Measurements from ENCODE around the gene SCFD1.
"Not testable (repeated sequence)": the region's sequence is repeated elsewhere in the genome, so short reads cannot be mapped to it uniquely, and the experiment has no call there.

- not testable (repeated sequence) for TF ChIP-seq POLR2A (IDR thresholded peaks at IDR 0.05)
- TF ChIP-seq, protein P1, sequence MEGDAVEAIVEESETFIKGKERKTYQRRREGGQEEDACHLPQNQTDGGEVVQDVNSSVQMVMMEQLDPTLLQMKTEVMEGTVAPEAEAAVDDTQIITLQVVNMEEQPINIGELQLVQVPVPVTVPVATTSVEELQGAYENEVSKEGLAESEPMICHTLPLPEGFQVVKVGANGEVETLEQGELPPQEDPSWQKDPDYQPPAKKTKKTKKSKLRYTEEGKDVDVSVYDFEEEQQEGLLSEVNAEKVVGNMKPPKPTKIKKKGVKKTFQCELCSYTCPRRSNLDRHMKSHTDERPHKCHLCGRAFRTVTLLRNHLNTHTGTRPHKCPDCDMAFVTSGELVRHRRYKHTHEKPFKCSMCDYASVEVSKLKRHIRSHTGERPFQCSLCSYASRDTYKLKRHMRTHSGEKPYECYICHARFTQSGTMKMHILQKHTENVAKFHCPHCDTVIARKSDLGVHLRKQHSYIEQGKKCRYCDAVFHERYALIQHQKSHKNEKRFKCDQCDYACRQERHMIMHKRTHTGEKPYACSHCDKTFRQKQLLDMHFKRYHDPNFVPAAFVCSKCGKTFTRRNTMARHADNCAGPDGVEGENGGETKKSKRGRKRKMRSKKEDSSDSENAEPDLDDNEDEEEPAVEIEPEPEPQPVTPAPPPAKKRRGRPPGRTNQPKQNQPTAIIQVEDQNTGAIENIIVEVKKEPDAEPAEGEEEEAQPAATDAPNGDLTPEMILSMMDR (IDR thresholded peaks at IDR 0.05) = not testable (repeated sequence)
These were observed 17.4 kb upstream of the SCFD1 start for GRCh38 chr14:30604696-30605095.
